ENCODE data around the gene C19orf38. TPM values are rescaled to one million over a fixed set of nuclear protein-coding genes. Genes with fewer than 3 reads are reported as not detected.

C19orf38 gene
- polyA plus RNA-seq, 1 of the 3 experiments (the other 2 are of a cell fraction) = 0.15 TPM

DNA sequence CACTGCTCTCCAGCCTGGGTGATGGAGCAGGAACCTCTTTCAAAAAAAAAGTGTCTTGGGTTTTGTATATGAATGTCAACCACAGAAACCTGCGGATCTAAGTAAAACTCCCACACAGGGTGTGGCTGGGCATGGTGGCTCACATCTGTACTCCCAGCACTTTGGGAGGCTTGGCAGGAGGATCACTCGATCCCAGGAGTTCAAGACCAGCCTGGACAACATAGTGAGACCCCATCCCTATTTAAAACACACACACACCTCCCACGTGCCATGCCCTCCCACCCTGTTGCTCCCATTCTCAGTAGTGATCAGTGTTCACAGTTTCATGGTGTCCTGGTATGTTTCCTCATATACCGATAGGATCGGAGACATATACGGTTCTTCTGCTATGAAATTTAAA lies 21.4 kb upstream of the C19orf38 start:
- H3K4me1 ChIP-seq (ENCODE audit: control insufficient read depth in 1 of 2, insufficient read depth in 2 of 2, low read depth in 1 of 2, low read length in 1 of 2) = no peaks in the 10 kb centered on the region
- 96% methylated on average over 5 of the region's 6 CpGs for WGBS (ENCODE audit: low lambda C conversion rate)
- no peak overlapping the region for H3K27ac ChIP-seq (ENCODE audit: low read depth in 2 of 2, low read length in 1 of 2)
- no peaks in the 10 kb centered on the region for H3K27me3 ChIP-seq (ENCODE audit: insufficient read depth)
- H3K79me2 ChIP-seq (ENCODE audit: insufficient read depth) = no peaks in the 10 kb centered on the region
- H3K9me3 ChIP-seq = no peaks in the 10 kb centered on the region
- POLR2A ChIA-PET = interaction anchor here (1.2 kb wide), 1 partner anchor 9 kb away, joined by 5 read pairs; no protein-coding TSS in a partner anchor
- CTCF ChIA-PET = interaction anchor here (0.9 to 2.2 kb wide), 3 partner anchors 8 to 110 kb away, joined by 3 to 5 read pairs (median 4); partner anchors contain the start of gene DNM2
- no peak overlapping the region for H3K9ac ChIP-seq
- peaks cover 9 to 24% of the 10 kb centered on the region in 2 experiments for H3K36me3 ChIP-seq (replicated peaks in 1 of 2; ENCODE audit: control insufficient read depth in 1 of 2, insufficient read depth in 2 of 2, low read length in 1 of 2)
- TF ChIP-seq GABPA (IDR thresholded peaks at IDR 0.05; ENCODE audit: low read depth) = no peak
- TF ChIP-seq RCOR1 (IDR thresholded peaks at IDR 0.05; ENCODE audit: low read length) = no peak
- no peak for TF ChIP-seq RFX5 (IDR thresholded peaks at IDR 0.05; ENCODE audit: low read length)
- TF ChIP-seq USF1 (IDR thresholded peaks at IDR 0.05; ENCODE audit: borderline replicate concordance, low read depth) = no peak
- no peak for TF ChIP-seq FOXJ3 (CRISPR knock-in tag; IDR thresholded peaks at IDR 0.05)
- TF ChIP-seq CTCF (IDR thresholded peaks at IDR 0.05) = no peak
- no peak for TF ChIP-seq JUND (IDR thresholded peaks at IDR 0.05)
- TF ChIP-seq, protein P1, sequence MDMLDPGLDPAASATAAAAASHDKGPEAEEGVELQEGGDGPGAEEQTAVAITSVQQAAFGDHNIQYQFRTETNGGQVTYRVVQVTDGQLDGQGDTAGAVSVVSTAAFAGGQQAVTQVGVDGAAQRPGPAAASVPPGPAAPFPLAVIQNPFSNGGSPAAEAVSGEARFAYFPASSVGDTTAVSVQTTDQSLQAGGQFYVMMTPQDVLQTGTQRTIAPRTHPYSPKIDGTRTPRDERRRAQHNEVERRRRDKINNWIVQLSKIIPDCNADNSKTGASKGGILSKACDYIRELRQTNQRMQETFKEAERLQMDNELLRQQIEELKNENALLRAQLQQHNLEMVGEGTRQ (IDR thresholded peaks at IDR 0.05; ENCODE audit: borderline replicate concordance, low read depth, low read length) = no peak
- TF ChIP-seq, protein P2, sequence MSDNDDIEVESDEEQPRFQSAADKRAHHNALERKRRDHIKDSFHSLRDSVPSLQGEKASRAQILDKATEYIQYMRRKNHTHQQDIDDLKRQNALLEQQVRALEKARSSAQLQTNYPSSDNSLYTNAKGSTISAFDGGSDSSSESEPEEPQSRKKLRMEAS (IDR thresholded peaks at IDR 0.05; ENCODE audit: low read depth) = no peak
- TF ChIP-seq IRF3 (IDR thresholded peaks at IDR 0.05; ENCODE audit: low read depth, low read length) = no peak
- no peak for TF ChIP-seq SIN3A (IDR thresholded peaks at IDR 0.05; ENCODE audit: borderline replicate concordance, low read depth, low read length)
- no peak overlapping the region for H3K4me2 ChIP-seq
- H2AFZ ChIP-seq (ENCODE audit: low read depth) = no peak overlapping the region
- H3F3A ChIP-seq (replicated peaks; ENCODE audit: insufficient read depth) = no peaks in the 10 kb centered on the region
- no peak overlapping the region for H3K4me3 ChIP-seq (ENCODE audit: low read depth in 2 of 2, low read length in 1 of 2)
- no peaks in the 10 kb centered on the region for H4K20me1 ChIP-seq (ENCODE audit: insufficient read depth)
- DNase-seq = no peak
- H3K9me2 ChIP-seq = no peaks in the 10 kb centered on the region
